ENCODE measurements around the gene AK1.

- TF ChIP-seq CTCF (IDR thresholded peaks at IDR 0.05) (no peak), ZNF281 (CRISPR knock-in tag; IDR thresholded peaks at IDR 0.05) (no peak), TEAD1 (CRISPR knock-in tag; IDR thresholded peaks at IDR 0.05) (no peak), IRF2 (CRISPR knock-in tag; IDR thresholded peaks at IDR 0.05; ENCODE audit: borderline replicate concordance, low read depth) (no peak), ATF3 (CRISPR knock-in tag; conservative IDR thresholded peaks at IDR 0.05) (no peak), PRRX2 (CRISPR knock-in tag; IDR thresholded peaks at IDR 0.05) (no peak), TEAD4 (CRISPR knock-in tag; IDR thresholded peaks at IDR 0.05) (no peak), CREB1 (CRISPR knock-in tag; IDR thresholded peaks at IDR 0.05) (no peak), NFATC4 (CRISPR knock-in tag; IDR thresholded peaks at IDR 0.05) (no peak), MYBL2 (CRISPR knock-in tag; IDR thresholded peaks at IDR 0.05) (no peak), CBFB (CRISPR knock-in tag; IDR thresholded peaks at IDR 0.05; ENCODE audit: low read depth) (no peak), USF2 (CRISPR knock-in tag; IDR thresholded peaks at IDR 0.05) (no peak), TCF7 (CRISPR knock-in tag; IDR thresholded peaks at IDR 0.05; ENCODE audit: low read depth) (no peak), PREB (CRISPR knock-in tag; IDR thresholded peaks at IDR 0.05; ENCODE audit: borderline replicate concordance) (no peak)
These were observed 48.1 kb downstream of the AK1 start for GRCh38 chr9:127829205-127829906.
